Gastrocnemius medialis (tissue), 4 donors: ENCODE measurements around the gene C10orf105.

Source experiments
- CTCF ChIP-seq, 5 experiments: fragments of 450-650 bp in 3 of 5; fragments of 200-600 bp in 2 of 5; sonication (generic) in 2 of 5; IDR thresholded peaks in 4 of 5; conservative IDR thresholded peaks in 1 of 5; 1 replicate in 4 of 5; 2 replicates in 1 of 5; pipeline ENCODE4 v1.5.1; 2016 to 2019; ENCODE audit warnings: antibody characterized with exemption in 5 of 5, mild to moderate bottlenecking in 3 of 5, moderate library complexity in 3 of 5
- POLR2A ChIP-seq, 2 donors: fragments of 450-650 bp; IDR thresholded peaks; one replicate each; pipeline ENCODE4 v1.6.1; 2017; ENCODE audit warnings: antibody characterized with exemption in 2 of 2, mild to moderate bottlenecking in 2 of 2, moderate library complexity in 2 of 2

- TF ChIP-seq CTCF (IDR thresholded peaks at IDR 0.05 in 4 of 5, conservative IDR thresholded peaks at IDR 0.05 in 1 of 5): no peak
- no peak for TF ChIP-seq POLR2A (IDR thresholded peaks at IDR 0.05)
These were observed 17.0 kb upstream of the C10orf105 start for GRCh38 chr10:71736570-71736952.
